ENCODE measurements around the gene S100A14. TPM values are rescaled to one million over a fixed set of nuclear protein-coding genes. Genes with fewer than 3 reads are reported as not detected.
A peak's percentile ranks its signal among the peaks of the same experiment; 100 is the strongest.

S100A14 gene
- total and polyA plus RNA-seq, 9 of the 15 experiments (the other 6 are each of a cell fraction or from before 2014, with no cell fraction given), result 0.10 to 0.64 (median 0.24) TPM; not detected in 3

DNA sequence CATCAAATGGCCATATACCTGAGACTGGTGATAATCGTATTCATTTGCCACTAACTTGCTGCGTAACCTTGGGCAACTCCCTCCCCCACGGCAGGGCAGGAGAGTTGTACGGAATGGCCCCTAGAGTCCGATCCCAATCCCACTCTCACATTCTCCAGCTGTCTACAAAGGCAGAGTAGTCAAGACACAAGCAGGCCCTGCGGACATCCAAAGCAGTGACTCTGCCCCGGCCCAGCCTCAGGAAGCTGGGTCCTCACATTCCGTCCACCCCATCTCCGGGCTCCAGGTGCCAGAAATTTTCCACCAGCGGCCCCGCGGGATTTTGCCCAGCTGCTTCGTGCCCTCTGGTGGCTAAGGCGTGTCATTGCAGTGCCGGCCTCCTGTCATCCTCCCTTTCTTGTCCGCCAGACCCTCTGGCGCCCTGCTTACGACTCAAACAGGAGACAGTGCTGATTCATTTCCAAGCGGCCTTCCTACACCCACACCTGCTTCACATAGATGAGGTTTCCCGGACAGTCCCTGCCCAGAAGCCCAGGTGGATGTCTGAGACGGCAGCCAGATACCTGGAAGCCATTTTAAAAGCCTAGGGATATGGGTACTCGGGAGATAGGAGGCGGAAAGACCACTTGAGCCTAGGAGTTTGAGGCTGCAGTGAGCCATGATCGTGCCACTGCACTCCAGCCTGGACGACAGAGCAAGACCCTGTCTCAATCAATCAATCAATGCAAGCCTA, 47.6 kb downstream of the S100A14 start (continued):
- TF ChIP-seq, protein P1, sequence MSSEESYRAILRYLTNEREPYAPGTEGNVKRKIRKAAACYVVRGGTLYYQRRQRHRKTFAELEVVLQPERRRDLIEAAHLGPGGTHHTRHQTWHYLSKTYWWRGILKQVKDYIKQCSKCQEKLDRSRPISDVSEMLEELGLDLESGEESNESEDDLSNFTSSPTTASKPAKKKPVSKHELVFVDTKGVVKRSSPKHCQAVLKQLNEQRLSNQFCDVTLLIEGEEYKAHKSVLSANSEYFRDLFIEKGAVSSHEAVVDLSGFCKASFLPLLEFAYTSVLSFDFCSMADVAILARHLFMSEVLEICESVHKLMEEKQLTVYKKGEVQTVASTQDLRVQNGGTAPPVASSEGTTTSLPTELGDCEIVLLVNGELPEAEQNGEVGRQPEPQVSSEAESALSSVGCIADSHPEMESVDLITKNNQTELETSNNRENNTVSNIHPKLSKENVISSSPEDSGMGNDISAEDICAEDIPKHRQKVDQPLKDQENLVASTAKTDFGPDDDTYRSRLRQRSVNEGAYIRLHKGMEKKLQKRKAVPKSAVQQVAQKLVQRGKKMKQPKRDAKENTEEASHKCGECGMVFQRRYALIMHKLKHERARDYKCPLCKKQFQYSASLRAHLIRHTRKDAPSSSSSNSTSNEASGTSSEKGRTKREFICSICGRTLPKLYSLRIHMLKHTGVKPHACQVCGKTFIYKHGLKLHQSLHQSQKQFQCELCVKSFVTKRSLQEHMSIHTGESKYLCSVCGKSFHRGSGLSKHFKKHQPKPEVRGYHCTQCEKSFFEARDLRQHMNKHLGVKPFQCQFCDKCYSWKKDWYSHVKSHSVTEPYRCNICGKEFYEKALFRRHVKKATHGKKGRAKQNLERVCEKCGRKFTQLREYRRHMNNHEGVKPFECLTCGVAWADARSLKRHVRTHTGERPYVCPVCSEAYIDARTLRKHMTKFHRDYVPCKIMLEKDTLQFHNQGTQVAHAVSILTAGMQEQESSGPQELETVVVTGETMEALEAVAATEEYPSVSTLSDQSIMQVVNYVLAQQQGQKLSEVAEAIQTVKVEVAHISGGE (CRISPR knock-in tag; IDR thresholded peaks at IDR 0.05), result 0 out of 6 replicates have a peak, but pooled peaks of 1 of the 3 experiments have one; percentile 8
- peak; percentile 50; the same call in 1 of the 2 replicates for TF ChIP-seq ZBTB7A (IDR thresholded peaks at IDR 0.05; ENCODE audit: borderline replicate concordance, control insufficient read depth, low read depth, low read length)
- 0 out of 2 replicates have a peak, but pooled peaks have one; percentile 16 for TF ChIP-seq SMARCA4 (IDR thresholded peaks at IDR 0.05)
- TF ChIP-seq SOX6 (IDR thresholded peaks at IDR 0.05), result peak; percentile 39; the same call in 1 of the 2 replicates
- TF ChIP-seq C11orf30 (IDR thresholded peaks at IDR 0.05; ENCODE audit: low read depth), result peak; percentile 76
- TF ChIP-seq DEAF1 (CRISPR knock-in tag; IDR thresholded peaks at IDR 0.05), result peak; percentile 98
- peak in 1 of 2 experiments; percentile 32; a peak in 1 of 4 replicates for TF ChIP-seq ARNT (IDR thresholded peaks at IDR 0.05)
- peak; percentile 96 for TF ChIP-seq REST (IDR thresholded peaks at IDR 0.05; ENCODE audit: borderline replicate concordance)
- no peak for TF ChIP-seq REST (CRISPR knock-in tag; IDR thresholded peaks at IDR 0.05; ENCODE audit: low read depth)
- 0 out of 2 replicates have a peak, but pooled peaks have one; percentile 8 for TF ChIP-seq ZNF24 (IDR thresholded peaks at IDR 0.05)
- TF ChIP-seq TCF3 (CRISPR knock-in tag; IDR thresholded peaks at IDR 0.05), result 0 out of 2 replicates have a peak, but pooled peaks have one; percentile 18
- TF ChIP-seq MAFK (IDR thresholded peaks at IDR 0.05; ENCODE audit: low read length), result peak; percentile 44; the same call in 1 of the 2 replicates

All from K562 (cell line).